Caki2 (cell line): ENCODE data around the gene BCL2. TPM values are rescaled to one million over a fixed set of nuclear protein-coding genes. Genes with fewer than 3 reads are reported as not detected.
A peak's percentile ranks its signal among the peaks of the same experiment; 100 is the strongest.
"Not testable (repeated sequence)": the region's sequence is repeated elsewhere in the genome, so short reads cannot be mapped to it uniquely, and the experiment has no call there.

Experiments
- DNase-seq: peaks from one replicate; pipeline ENCODE4 v3.0.0-alpha.2; 2015; ENCODE audit warnings: low read depth
- in situ Hi-C: cut with HindIII; loops from 2 replicates; pipeline ENCODE4 v1.10.0; 2016; ENCODE audit warnings: low sequenced_read_pairs, low pct_unique_long_range_greater_than_20kb, mixed read lengths
- total RNA-seq: library from RNA; depleted of rRNA; stranded (reverse); fragments of >200 nt; shearing (Covaris generic); gene quantifications from 2 replicates; pipeline ENCODE4 v1.2.3, GENCODE V29; 2014; ENCODE audit warnings: low replicate concordance

BCL2 gene
- total RNA-seq, 1 experiment from 2014 or later = 5.1 TPM

GRCh38 chr18:63199743-63200241 lies 119.8 kb downstream of the BCL2 start:
- no peak for DNase-seq
- in situ Hi-C loops = no loop called here

- in situ Hi-C loops = no loop called here
- no peak for DNase-seq
Observed at GRCh38 chr18:63198868-63199742, 120.5 kb downstream of the BCL2 start.

GRCh38 chr18:63198098-63198760 lies 121.3 kb downstream of the BCL2 start:
- DNase-seq = no peak
- in situ Hi-C loops = no loop called here

- no peak for DNase-seq
- in situ Hi-C loops = no loop called here
Observed at GRCh38 chr18:63197246-63197869, 122.2 kb downstream of the BCL2 start.

GRCh38 chr18:63195326-63196159 lies 124.0 kb downstream of the BCL2 start:
- no peak for DNase-seq
- in situ Hi-C loops = no loop called here

- DNase-seq = no peak
- in situ Hi-C loops = no loop called here
Observed at GRCh38 chr18:63192885-63193349, 126.7 kb downstream of the BCL2 start.

GRCh38 chr18:63192126-63192884 lies 127.3 kb downstream of the BCL2 start:
- in situ Hi-C loops = no loop called here
- DNase-seq = no peak

- DNase-seq = no peak
- in situ Hi-C loops = no loop called here
Observed at GRCh38 chr18:63191413-63191812, 128.2 kb downstream of the BCL2 start.

GRCh38 chr18:63190838-63191237 lies 128.7 kb downstream of the BCL2 start:
- DNase-seq, in situ Hi-C loops: not testable (repeated sequence)

- DNase-seq = no peak
- in situ Hi-C loops = no loop called here
Observed at GRCh38 chr18:63189817-63190216, 129.8 kb downstream of the BCL2 start.

GRCh38 chr18:63189041-63189440 lies 130.5 kb downstream of the BCL2 start:
- DNase-seq = no peak
- in situ Hi-C loops = no loop called here

- in situ Hi-C loops = no loop called here
- DNase-seq = no peak
Observed at GRCh38 chr18:63187791-63188460, 131.6 kb downstream of the BCL2 start.

- no peak for DNase-seq
- in situ Hi-C loops = no loop called here
Observed at GRCh38 chr18:63187223-63187574, 132.4 kb downstream of the BCL2 start.

GRCh38 chr18:63186520-63187222 lies 132.9 kb downstream of the BCL2 start:
- no peak for DNase-seq
- in situ Hi-C loops = no loop called here

- peak; percentile 21 for DNase-seq
- in situ Hi-C loops = no loop called here
Observed at GRCh38 chr18:63185984-63186383, 133.6 kb downstream of the BCL2 start.

- no peak for DNase-seq
- in situ Hi-C loops = no loop called here
Observed at GRCh38 chr18:63183952-63184770, 135.4 kb downstream of the BCL2 start.
